Measurements from ENCODE around the gene NOCT.

Gene NOCT

DNA sequence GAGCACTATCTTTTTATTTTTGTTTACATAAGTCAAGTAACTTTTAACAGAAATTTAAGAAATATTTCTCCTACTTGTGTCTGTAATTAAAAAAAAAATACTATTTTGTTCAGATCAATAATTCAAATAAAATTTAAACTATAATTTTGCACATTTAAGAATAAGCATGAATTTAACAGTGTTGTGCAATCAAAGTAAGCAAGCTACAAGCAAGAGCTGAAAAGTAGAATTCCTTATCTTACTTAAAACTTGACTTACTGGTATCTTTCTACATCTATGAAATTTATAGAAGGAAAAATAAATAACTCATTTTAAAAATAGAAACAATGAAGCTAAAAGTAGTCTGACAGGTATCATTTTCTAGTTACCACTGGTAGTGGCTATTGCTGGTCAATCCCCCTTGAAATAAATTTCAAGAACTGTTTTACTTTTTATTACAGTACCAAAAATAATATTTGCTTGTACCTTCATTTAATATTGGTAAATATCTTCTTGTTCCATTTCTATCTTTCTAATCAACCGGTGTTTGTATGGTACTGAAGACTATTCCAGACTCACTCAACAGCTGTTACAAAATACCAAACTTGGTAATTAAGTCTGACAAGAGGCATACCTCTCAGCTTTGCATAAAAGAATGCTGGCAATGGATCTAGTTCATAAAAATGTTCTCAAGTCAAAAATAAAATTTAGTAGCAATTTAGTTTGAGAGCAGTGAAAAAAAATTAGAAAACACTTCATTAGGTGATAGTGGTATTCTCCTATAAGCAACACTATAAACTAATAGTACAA lies 62.2 kb downstream of the NOCT start:
- Histone ChIP-seq H3K9me3 (ENCODE audit: insufficient read depth, low read length, severe bottlenecking) (no peaks in the 10 kb centered on the region), H3K4me2 (ENCODE audit: insufficient read depth, low read length) (no peak overlapping the region), H3K27ac (ENCODE audit: low read length) (no peak overlapping the region), H3K9ac (ENCODE audit: low read depth, low read length) (no peak overlapping the region), H4K20me1 (ENCODE audit: insufficient read depth, low read length) (peaks cover 84% of the 10 kb centered on the region; the same call in 1 of the 2 replicates), H2AFZ (ENCODE audit: low read depth, low read length) (no peak overlapping the region), H3K4me3 (ENCODE audit: low read depth in 1 of 2, low read length in 2 of 2) (no peak overlapping the region), H3K4me1 (ENCODE audit: insufficient read depth, low read length) (peaks cover 18% of the 10 kb centered on the region), H3K36me3 (ENCODE audit: insufficient read depth, low read length) (peaks cover 16% of the 10 kb centered on the region), H3K27me3 (ENCODE audit: insufficient read depth, low read length, poor library complexity) (no peaks in the 10 kb centered on the region), H3K79me2 (ENCODE audit: insufficient read depth, low read length) (peaks cover 99% of the 10 kb centered on the region)
- TF ChIP-seq EZH2 (IDR thresholded peaks at IDR 0.05; ENCODE audit: borderline replicate concordance, low read depth, low read length, severe bottlenecking) = no peak
- TF ChIP-seq, protein P1, sequence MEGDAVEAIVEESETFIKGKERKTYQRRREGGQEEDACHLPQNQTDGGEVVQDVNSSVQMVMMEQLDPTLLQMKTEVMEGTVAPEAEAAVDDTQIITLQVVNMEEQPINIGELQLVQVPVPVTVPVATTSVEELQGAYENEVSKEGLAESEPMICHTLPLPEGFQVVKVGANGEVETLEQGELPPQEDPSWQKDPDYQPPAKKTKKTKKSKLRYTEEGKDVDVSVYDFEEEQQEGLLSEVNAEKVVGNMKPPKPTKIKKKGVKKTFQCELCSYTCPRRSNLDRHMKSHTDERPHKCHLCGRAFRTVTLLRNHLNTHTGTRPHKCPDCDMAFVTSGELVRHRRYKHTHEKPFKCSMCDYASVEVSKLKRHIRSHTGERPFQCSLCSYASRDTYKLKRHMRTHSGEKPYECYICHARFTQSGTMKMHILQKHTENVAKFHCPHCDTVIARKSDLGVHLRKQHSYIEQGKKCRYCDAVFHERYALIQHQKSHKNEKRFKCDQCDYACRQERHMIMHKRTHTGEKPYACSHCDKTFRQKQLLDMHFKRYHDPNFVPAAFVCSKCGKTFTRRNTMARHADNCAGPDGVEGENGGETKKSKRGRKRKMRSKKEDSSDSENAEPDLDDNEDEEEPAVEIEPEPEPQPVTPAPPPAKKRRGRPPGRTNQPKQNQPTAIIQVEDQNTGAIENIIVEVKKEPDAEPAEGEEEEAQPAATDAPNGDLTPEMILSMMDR (IDR thresholded peaks at IDR 0.05; ENCODE audit: borderline replicate concordance, extremely low read depth, low read length, poor library complexity, severe bottlenecking) = no peak
- no peak for ATAC-seq (ENCODE audit: insufficient read depth, low read depth)
- no peak for DNase-seq

DNA sequence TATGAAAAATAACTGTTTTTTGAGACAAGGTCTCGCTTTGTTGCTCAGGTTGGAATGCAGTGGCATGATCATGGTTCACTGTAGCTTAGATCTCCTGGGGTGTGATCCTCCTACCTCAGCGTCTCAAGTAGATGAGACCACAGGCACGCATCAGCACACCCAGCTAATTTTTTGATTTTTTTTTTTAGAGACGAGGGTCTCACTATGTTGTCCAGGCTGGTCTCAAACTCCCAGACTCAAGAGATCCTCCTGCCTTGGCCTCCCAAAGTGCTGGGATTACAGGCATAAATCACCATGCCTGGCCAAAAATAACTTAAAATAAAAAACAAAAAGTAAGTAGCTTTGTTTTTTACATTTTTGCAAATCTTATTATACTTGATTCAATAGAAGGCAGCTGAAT lies 63.3 kb downstream of the NOCT start:
- H3K9me3 ChIP-seq (ENCODE audit: insufficient read depth, low read length, severe bottlenecking) = no peaks in the 10 kb centered on the region
- H4K20me1 ChIP-seq (ENCODE audit: insufficient read depth, low read length) = peaks cover 74% of the 10 kb centered on the region; the same call in 1 of the 2 replicates
- DNase-seq (no peak), ATAC-seq (ENCODE audit: insufficient read depth, low read depth) (no peak)
- no peak overlapping the region for H3K9ac ChIP-seq (ENCODE audit: low read depth, low read length)
- peaks cover 18% of the 10 kb centered on the region for H3K4me1 ChIP-seq (ENCODE audit: insufficient read depth, low read length)
- no peak overlapping the region for H2AFZ ChIP-seq (ENCODE audit: low read depth, low read length)
- H3K27ac ChIP-seq (ENCODE audit: low read length) = no peak overlapping the region
- H3K4me3 ChIP-seq (ENCODE audit: low read depth in 1 of 2, low read length in 2 of 2) = no peak overlapping the region
- peaks cover 100% of the 10 kb centered on the region for H3K79me2 ChIP-seq (ENCODE audit: insufficient read depth, low read length)
- H3K27me3 ChIP-seq (ENCODE audit: insufficient read depth, low read length, poor library complexity) = no peaks in the 10 kb centered on the region
- no peak overlapping the region for H3K4me2 ChIP-seq (ENCODE audit: insufficient read depth, low read length)
- peaks cover 18% of the 10 kb centered on the region for H3K36me3 ChIP-seq (ENCODE audit: insufficient read depth, low read length)
- TF ChIP-seq, protein P1 (IDR thresholded peaks at IDR 0.05; ENCODE audit: borderline replicate concordance, extremely low read depth, low read length, poor library complexity, severe bottlenecking) = no peak
- TF ChIP-seq EZH2 (IDR thresholded peaks at IDR 0.05; ENCODE audit: borderline replicate concordance, low read depth, low read length, severe bottlenecking) = no peak

DNA sequence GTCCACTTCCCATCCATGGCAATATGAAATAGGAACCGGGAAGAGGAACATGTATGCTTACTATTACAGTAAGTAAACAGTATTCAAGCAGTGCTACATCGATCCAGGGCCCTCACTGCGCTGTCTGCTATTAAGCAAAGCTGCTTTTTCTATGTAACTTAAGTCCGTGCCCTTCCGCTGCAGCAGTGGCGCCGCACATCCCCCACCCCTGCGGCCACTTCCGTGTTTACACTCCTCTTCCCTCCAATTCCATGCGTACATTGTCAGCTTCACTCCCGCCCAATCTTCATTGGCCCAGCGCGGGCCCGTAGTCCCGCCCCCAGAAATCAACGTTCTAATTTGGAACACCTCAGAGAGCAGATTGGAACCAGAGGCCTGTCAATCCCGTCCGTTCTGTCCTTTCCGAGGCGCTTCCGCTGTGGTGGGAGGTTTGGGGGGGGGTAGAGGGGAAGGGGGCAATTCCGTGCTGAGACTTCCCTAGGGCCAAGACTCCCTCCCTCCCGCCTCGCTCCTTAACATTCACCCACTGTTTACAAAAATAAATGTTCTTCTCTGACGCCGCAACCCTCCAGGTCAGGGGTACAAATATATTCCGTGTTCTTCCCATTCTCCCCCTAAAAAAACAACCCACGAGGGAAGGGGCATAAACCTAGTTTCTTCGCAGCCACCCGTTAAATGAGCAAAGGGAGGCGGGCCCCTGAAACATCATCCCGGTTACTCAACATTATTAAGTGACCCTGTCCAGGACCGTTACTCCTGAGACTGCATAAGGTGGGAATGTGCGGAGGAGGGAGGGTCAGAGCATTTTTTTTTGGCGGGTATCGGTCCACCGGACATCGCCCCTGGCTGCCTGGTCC lies 67.4 kb downstream of the NOCT start:
- peak overlapping the region; percentile 97 for H2AFZ ChIP-seq (ENCODE audit: low read depth, low read length)
- no peak for TF ChIP-seq EZH2 (IDR thresholded peaks at IDR 0.05; ENCODE audit: borderline replicate concordance, low read depth, low read length, severe bottlenecking)
- TF ChIP-seq, protein P1 (IDR thresholded peaks at IDR 0.05; ENCODE audit: borderline replicate concordance, extremely low read depth, low read length, poor library complexity, severe bottlenecking) = no peak
- H3K4me2 ChIP-seq (ENCODE audit: insufficient read depth, low read length) = peak overlapping the region; percentile 72
- H3K27me3 ChIP-seq (ENCODE audit: insufficient read depth, low read length, poor library complexity) = no peaks in the 10 kb centered on the region
- peak; percentile 86 for ATAC-seq (ENCODE audit: insufficient read depth, low read depth)
- peak overlapping the region; percentile 92 for H3K9ac ChIP-seq (ENCODE audit: low read depth, low read length)
- H4K20me1 ChIP-seq (ENCODE audit: insufficient read depth, low read length) = peaks cover 38% of the 10 kb centered on the region; the same call in 1 of the 2 replicates
- peaks cover 13% of the 10 kb centered on the region; the same call in 1 of the 2 replicates for H3K36me3 ChIP-seq (ENCODE audit: insufficient read depth, low read length)
- H3K4me1 ChIP-seq (ENCODE audit: insufficient read depth, low read length) = peaks cover 32% of the 10 kb centered on the region
- no peaks in the 10 kb centered on the region for H3K9me3 ChIP-seq (ENCODE audit: insufficient read depth, low read length, severe bottlenecking)
- peak; percentile 98 for DNase-seq
- peak overlapping the region; percentile 96 to 99 for H3K4me3 ChIP-seq (ENCODE audit: low read depth in 1 of 2, low read length in 2 of 2)
- H3K27ac ChIP-seq (ENCODE audit: low read length) = peak overlapping the region; percentile 99
- H3K79me2 ChIP-seq (ENCODE audit: insufficient read depth, low read length) = peaks cover 61% of the 10 kb centered on the region

Data from DND-41 (cell line).